ENCODE measurements around the gene RGL4.

The RGL4 gene

GRCh38 chr22:23681026-23681809 lies 9.6 kb upstream of the RGL4 start:
- DNase-seq, result no peak

- no peak for DNase-seq
These were observed 8.7 kb upstream of the RGL4 start for GRCh38 chr22:23682077-23682476.

- no peak for DNase-seq
These were observed 7.9 kb upstream of the RGL4 start for GRCh38 chr22:23682827-23683355.

- no peak for DNase-seq
These were observed 7.3 kb upstream of the RGL4 start for GRCh38 chr22:23683545-23683944.

GRCh38 chr22:23684026-23684425 lies 6.8 kb upstream of the RGL4 start:
- DNase-seq, result no peak

- DNase-seq, result no peak
These were observed 6.2 kb upstream of the RGL4 start for GRCh38 chr22:23684561-23685031.

GRCh38 chr22:23685205-23685784 lies 5.5 kb upstream of the RGL4 start:
- no peak for DNase-seq

- DNase-seq, result no peak
These were observed 4.3 kb upstream of the RGL4 start for GRCh38 chr22:23686416-23687024.

GRCh38 chr22:23688121-23688520 lies 2.7 kb upstream of the RGL4 start:
- DNase-seq, result no peak

GRCh38 chr22:23688571-23688970 lies 2.2 kb upstream of the RGL4 start:
- DNase-seq, result no peak

GRCh38 chr22:23689414-23689813 lies 1.4 kb upstream of the RGL4 start:
- DNase-seq, result no peak

- DNase-seq, result no peak
These were observed 1.1 kb downstream of the RGL4 start for GRCh38 chr22:23691748-23692423.

- DNase-seq, result no peak
These were observed 1.9 kb downstream of the RGL4 start for GRCh38 chr22:23692598-23693291.

- DNase-seq, result no peak
These were observed 3.3 kb downstream of the RGL4 start for GRCh38 chr22:23693979-23694680.

- DNase-seq, result no peak
These were observed 4.3 kb downstream of the RGL4 start for GRCh38 chr22:23695141-23695540.

GRCh38 chr22:23695571-23696325 lies 4.9 kb downstream of the RGL4 start:
- no peak for DNase-seq

GRCh38 chr22:23696326-23696851 lies 5.6 kb downstream of the RGL4 start:
- DNase-seq, result peak; percentile 60

GRCh38 chr22:23697031-23697970 lies 6.5 kb downstream of the RGL4 start:
- no peak for DNase-seq

GRCh38 chr22:23698094-23698493 lies 7.3 kb downstream of the RGL4 start:
- DNase-seq, result no peak
